Endothelial cell of umbilical vein (primary cell): ENCODE results near the gene UGT1A7. TPM values are rescaled to one million over a fixed set of nuclear protein-coding genes. Genes with fewer than 3 reads are reported as not detected.

Experiments used
- BruUV-seq: library from RNA; stranded (reverse); fragments of 400-500 nt; replicated peaks from 2 replicates; lab custom pipeline; 2021; lab: Mats Ljungman, UMichigan
- CTCF ChIA-PET: fragments of 300-600, 350-600 bp; sonication (Branson Sonifier 250); formaldehyde crosslinking; loops from one replicate; lab custom pipeline; 2021; ENCODE audit warnings: antibody characterized with exemption, inconsistent platforms; lab: Charles Lee
- POLR2A ChIA-PET: fragments of 300-600, 350-600 bp; sonication (Branson Sonifier 250); formaldehyde crosslinking; loops from one replicate; lab custom pipeline; 2021; ENCODE audit warnings: antibody characterized with exemption, inconsistent platforms; lab: Charles Lee
- DNase-seq: peaks from one replicate; pipeline ENCODE4 v3.0.0-alpha.2; 2011; ENCODE audit warnings: low read depth, low spot score
- FAIRE-seq: peaks from 2 replicates; lab custom pipeline; 2011; peaks lifted over from hg19 to GRCh38; lab: Jason Lieb, UNC
- H2AFZ ChIP-seq: 2 replicates; pipeline ENCODE4 v1.6.0; 2012; ENCODE audit warnings: low read depth, low read length, control low read depth, inconsistent platforms
- H3K27ac ChIP-seq: 2 replicates; pipeline ENCODE4 v1.5.1; 2011; ENCODE audit warnings: low read depth, mild to moderate bottlenecking, control low read depth, low read length, moderate library complexity; ENCODE audit not compliant: insufficient read depth
- H3K27me3 ChIP-seq, 2 experiments: 2 replicates each; pipeline versions ENCODE4 v1.6.0 to v1.6.1; 2011; ENCODE audit warnings: low read length in 2 of 2, mixed read lengths in 1 of 2; ENCODE audit not compliant: control insufficient read depth in 2 of 2, insufficient read depth in 2 of 2
- H3K36me3 ChIP-seq, 2 experiments: 2 replicates in 1 of 2; 3 replicates in 1 of 2; pipeline ENCODE4 v1.5.1; 2011; ENCODE audit warnings: low read length in 2 of 2, mild to moderate bottlenecking in 1 of 2, moderate library complexity in 1 of 2; ENCODE audit not compliant: control insufficient read depth in 2 of 2, insufficient read depth in 2 of 2; ENCODE audit errors: extremely low read depth in 1 of 2
- H3K4me1 ChIP-seq: 3 replicates; pipeline ENCODE4 v1.5.1; 2011; ENCODE audit warnings: mild to moderate bottlenecking, low read length; ENCODE audit not compliant: control insufficient read depth, insufficient read depth; ENCODE audit errors: extremely low read depth
- H3K4me2 ChIP-seq: 2 replicates; pipeline ENCODE4 v1.6.1; 2011; ENCODE audit warnings: low read length, control low read depth, mixed read lengths; ENCODE audit not compliant: insufficient read depth
- H3K4me3 ChIP-seq, 3 experiments: fragments of 200-600 bp in 1 of 3; sonication (generic), shearing (Covaris generic) in 1 of 3; replicated peaks in 1 of 3; 2 replicates each; pipeline ENCODE4 v1.5.1; 2011 to 2016; ENCODE audit warnings: control low read depth in 3 of 3, low read length in 3 of 3, mild to moderate bottlenecking in 2 of 3, inconsistent platforms in 1 of 3, low read depth in 1 of 3, moderate library complexity in 1 of 3; ENCODE audit not compliant: insufficient read depth in 1 of 3
- H3K79me2 ChIP-seq: 2 replicates; pipeline ENCODE4 v1.6.0; 2012; ENCODE audit warnings: low read length, inconsistent platforms; ENCODE audit not compliant: control insufficient read depth, insufficient read depth
- H3K9ac ChIP-seq: replicated peaks from 2 replicates; pipeline ENCODE3; 2011; ENCODE audit warnings: low read length, control low read depth; ENCODE audit not compliant: insufficient read depth; ENCODE audit errors: extremely low read depth
- H3K9me1 ChIP-seq: replicated peaks from 3 replicates; pipeline ENCODE4 v1.6.0; 2011; ENCODE audit warnings: mild to moderate bottlenecking, low read length; ENCODE audit not compliant: control insufficient read depth, insufficient read depth; ENCODE audit errors: extremely low read depth
- H3K9me3 ChIP-seq: replicated peaks from 2 replicates; pipeline ENCODE4 v1.5.1; 2012; ENCODE audit warnings: low read length, inconsistent platforms; ENCODE audit not compliant: control insufficient read depth, insufficient read depth
- H4K20me1 ChIP-seq: replicated peaks from 2 replicates; pipeline ENCODE3; 2011; ENCODE audit warnings: mild to moderate bottlenecking, low read length; ENCODE audit not compliant: control insufficient read depth, insufficient read depth; ENCODE audit errors: extremely low read depth
- CTCF ChIP-seq, 2 donors: IDR thresholded peaks; 1 replicate in 1 of 2; 2 replicates in 1 of 2; pipeline ENCODE4 v1.5.1; 2011; ENCODE audit warnings: low read length in 2 of 2, mild to moderate bottlenecking in 2 of 2, moderate library complexity in 2 of 2, control low read depth in 1 of 2, inconsistent platforms in 1 of 2, low read depth in 1 of 2; ENCODE audit not compliant: insufficient read depth in 1 of 2; ENCODE audit errors: extremely low read depth in 1 of 2
- EZH2 ChIP-seq: IDR thresholded peaks from 2 replicates; pipeline ENCODE4 v1.6.1; 2012; ENCODE audit warnings: borderline replicate concordance, low read depth, mild to moderate bottlenecking, moderate library complexity, low read length, inconsistent platforms; ENCODE audit not compliant: severe bottlenecking
- FOS ChIP-seq: IDR thresholded peaks from 2 replicates; pipeline ENCODE4 v1.6.1; 2011; ENCODE audit warnings: mild to moderate bottlenecking, low read length, moderate library complexity, borderline replicate concordance; ENCODE audit not compliant: insufficient read depth
- GATA2 ChIP-seq: IDR thresholded peaks from 2 replicates; pipeline ENCODE4 v1.7.0; 2011; ENCODE audit warnings: low read depth, mild to moderate bottlenecking, moderate library complexity, mixed read lengths, low read length; ENCODE audit not compliant: insufficient read length, insufficient read depth
- JUN ChIP-seq: IDR thresholded peaks from 2 replicates; pipeline ENCODE4 v1.6.1; 2011; ENCODE audit warnings: borderline replicate concordance, low read depth; ENCODE audit not compliant: insufficient read length, insufficient read depth
- MAX ChIP-seq: IDR thresholded peaks from 2 replicates; pipeline ENCODE4 v1.6.1; 2011; ENCODE audit not compliant: insufficient read depth, insufficient read length
- MYC ChIP-seq: IDR thresholded peaks from one replicate; pipeline ENCODE4 v1.6.1; 2011; ENCODE audit warnings: mild to moderate bottlenecking, low read depth, low read length
- POLR2A ChIP-seq: IDR thresholded peaks from 2 replicates; pipeline ENCODE4 v1.6.1; 2012; ENCODE audit warnings: low read depth, mild to moderate bottlenecking, control low read depth, low read length
- POLR2AphosphoS5 ChIP-seq: IDR thresholded peaks from 2 replicates; pipeline ENCODE4 v1.6.1; 2012; ENCODE audit warnings: low read depth, mild to moderate bottlenecking, control low read depth, low read length, moderate library complexity; ENCODE audit not compliant: insufficient read depth
- dilution Hi-C: fragments of 300-500 bp; cut with MboI; formaldehyde crosslinking; loops from one replicate; pipeline ENCODE4 v1.15.0; 2019; ENCODE audit warnings: low sequenced_read_pairs; ENCODE audit not compliant: extremely low pct_ligation_motif_present
- intact Hi-C: fragments of 100-400 bp; cut with micrococcal nuclease; formaldehyde crosslinking; loops from one replicate; pipeline ENCODE4 v1.10.0; 2022
- polyA plus RNA-seq, 4 experiments: library from polyadenylated mRNA; depleted of rRNA in 3 of 4; stranded (reverse) in 3 of 4; unstranded in 1 of 4; fragments of >200 nt; gene quantifications; 2 replicates each; pipeline versions ENCODE4 v1.2.1 to v1.2.3, GENCODE V29; 2011 to 2012; ENCODE audit warnings: missing spikeins in 1 of 4
- total RNA-seq: library from RNA; stranded (reverse); gene quantifications from 2 replicates; pipeline ENCODE4 v1.2.3, GENCODE V29; 2021

Gene UGT1A7
- total and polyA plus RNA-seq, 2 donors (not counting 3 experiments of a cell fraction or from before 2014, with no cell fraction given), result not detected

GRCh38 chr2:233811087-233811486 is 129.4 kb downstream of the UGT1A7 start:
- ChIA-PET CTCF (no interaction called here), POLR2A (no interaction called here)
- Histone ChIP-seq H3K4me1 (no peaks in the 10 kb centered on the region), H4K20me1 (no peaks in the 10 kb centered on the region), H3K9me3 (no peaks in the 10 kb centered on the region), H3K4me2 (no peak overlapping the region), H3K9me1 (no peaks in the 10 kb centered on the region), H3K9ac (no peak overlapping the region), H3K4me3 (no peak overlapping the region), H3K36me3 (no peaks in the 10 kb centered on the region), H3K79me2 (no peaks in the 10 kb centered on the region), H2AFZ (no peak overlapping the region), H3K27me3 (peaks cover 0 to 1% of the 10 kb centered on the region in 2 experiments), H3K27ac (no peak overlapping the region)
- DNase-seq (no peak), FAIRE-seq (no peak)
- TF ChIP-seq POLR2A, result no peak
- no peak for TF ChIP-seq POLR2AphosphoS5
- TF ChIP-seq EZH2, result no peak
- TF ChIP-seq MYC, result no peak
- TF ChIP-seq FOS, result no peak
- TF ChIP-seq CTCF (IDR thresholded peaks at IDR 0.05; ENCODE audit: extremely low read depth in 1 of 2, insufficient read depth in 1 of 2, low read depth in 1 of 2, low read length in 2 of 2), result no peak
- no peak for TF ChIP-seq JUN
- TF ChIP-seq MAX, result no peak
- TF ChIP-seq GATA2, result no peak
- dilution Hi-C loops, result no loop called here
- intact Hi-C loops, result no loop called here
- no TSS peak for BruUV-seq
